ENCODE measurements around the gene PLA2G2C. TPM values are rescaled to one million over a fixed set of nuclear protein-coding genes. Genes with fewer than 3 reads are reported as not detected.

Gene PLA2G2C
- total and polyA plus RNA-seq, 2 experiments from 2014 or later, result not detected

DNA sequence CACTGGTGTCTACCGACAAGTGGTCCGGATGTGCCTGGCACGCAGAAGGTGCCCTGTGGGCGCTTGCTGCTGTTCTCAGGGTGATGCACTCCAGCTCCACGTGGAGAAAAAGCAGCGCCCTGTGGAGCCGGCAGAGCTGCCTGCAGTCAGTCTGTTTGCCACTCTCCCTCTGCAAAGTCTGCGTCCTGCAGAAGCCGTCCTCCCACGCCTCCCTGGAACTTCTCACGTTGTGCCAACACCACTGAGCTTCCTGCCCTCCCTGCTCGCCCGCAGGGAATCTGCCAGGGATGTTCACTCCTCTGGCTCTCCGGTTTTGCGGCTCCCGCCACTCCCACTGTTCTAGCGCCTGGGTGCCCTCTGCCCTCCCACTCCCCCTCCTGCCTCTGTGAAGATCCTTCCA, 20.3 kb downstream of the PLA2G2C start:
- Mint-ChIP-seq H3K36me3 (ENCODE audit: low read depth) (peaks cover 17% of the 10 kb centered on the region), H3K9me3 (peaks cover 32% of the 10 kb centered on the region), H3K27ac (no peak overlapping the region), H3K4me3 (no peak overlapping the region), H3K27me3 (ENCODE audit: insufficient read depth, low read depth, poor library complexity) (peaks cover 10% of the 10 kb centered on the region), H3K4me1 (peaks cover 16% of the 10 kb centered on the region)
- H3K36me3 ChIP-seq (ENCODE audit: insufficient read depth), result no peaks in the 10 kb centered on the region
- ATAC-seq (no peak), DNase-seq (ENCODE audit: low spot score) (no peak)
- peaks cover 3% of the 10 kb centered on the region; the same call in 1 of the 2 replicates for H3K4me1 ChIP-seq (ENCODE audit: insufficient read depth)
- TF ChIP-seq EZH2phosphoT487 (IDR thresholded peaks at IDR 0.05; ENCODE audit: unreplicated experiment) (no peak), STAT1 (IDR thresholded peaks at IDR 0.05; ENCODE audit: unreplicated experiment) (no peak), ZNF114 (CRISPR knock-in tag; IDR thresholded peaks at IDR 0.05) (no peak), ZNF331 (CRISPR knock-in tag; IDR thresholded peaks at IDR 0.05; ENCODE audit: low read depth) (no peak), JUNB (IDR thresholded peaks at IDR 0.05; ENCODE audit: unreplicated experiment) (no peak), NANOG (IDR thresholded peaks at IDR 0.05; ENCODE audit: borderline replicate concordance) (no peak), POLR2AphosphoS5 (IDR thresholded peaks at IDR 0.05; ENCODE audit: low read depth) (no peak)
- TF ChIP-seq, protein P1, sequence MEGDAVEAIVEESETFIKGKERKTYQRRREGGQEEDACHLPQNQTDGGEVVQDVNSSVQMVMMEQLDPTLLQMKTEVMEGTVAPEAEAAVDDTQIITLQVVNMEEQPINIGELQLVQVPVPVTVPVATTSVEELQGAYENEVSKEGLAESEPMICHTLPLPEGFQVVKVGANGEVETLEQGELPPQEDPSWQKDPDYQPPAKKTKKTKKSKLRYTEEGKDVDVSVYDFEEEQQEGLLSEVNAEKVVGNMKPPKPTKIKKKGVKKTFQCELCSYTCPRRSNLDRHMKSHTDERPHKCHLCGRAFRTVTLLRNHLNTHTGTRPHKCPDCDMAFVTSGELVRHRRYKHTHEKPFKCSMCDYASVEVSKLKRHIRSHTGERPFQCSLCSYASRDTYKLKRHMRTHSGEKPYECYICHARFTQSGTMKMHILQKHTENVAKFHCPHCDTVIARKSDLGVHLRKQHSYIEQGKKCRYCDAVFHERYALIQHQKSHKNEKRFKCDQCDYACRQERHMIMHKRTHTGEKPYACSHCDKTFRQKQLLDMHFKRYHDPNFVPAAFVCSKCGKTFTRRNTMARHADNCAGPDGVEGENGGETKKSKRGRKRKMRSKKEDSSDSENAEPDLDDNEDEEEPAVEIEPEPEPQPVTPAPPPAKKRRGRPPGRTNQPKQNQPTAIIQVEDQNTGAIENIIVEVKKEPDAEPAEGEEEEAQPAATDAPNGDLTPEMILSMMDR (conservative IDR thresholded peaks at IDR 0.05; ENCODE audit: low read depth in 2 of 2), result no peak
- no peak overlapping the region for H3K4me2 ChIP-seq
- H3K79me2 ChIP-seq (replicated peaks; ENCODE audit: insufficient read depth), result no peaks in the 10 kb centered on the region
- H3K9me2 ChIP-seq (ENCODE audit: insufficient read depth), result no peaks in the 10 kb centered on the region
- no peaks in the 10 kb centered on the region for H3F3A ChIP-seq (replicated peaks; ENCODE audit: low read depth)
- no peak overlapping the region for H3K4me3 ChIP-seq
- H3K27me3 ChIP-seq (ENCODE audit: insufficient read depth), result no peaks in the 10 kb centered on the region
- H2AFZ ChIP-seq, result no peak overlapping the region; the same call in 1 of the 2 replicates
- no peaks in the 10 kb centered on the region for H4K20me1 ChIP-seq (replicated peaks; ENCODE audit: insufficient read depth)
- no peak overlapping the region for H3K27ac ChIP-seq (ENCODE audit: low read depth)

DNA sequence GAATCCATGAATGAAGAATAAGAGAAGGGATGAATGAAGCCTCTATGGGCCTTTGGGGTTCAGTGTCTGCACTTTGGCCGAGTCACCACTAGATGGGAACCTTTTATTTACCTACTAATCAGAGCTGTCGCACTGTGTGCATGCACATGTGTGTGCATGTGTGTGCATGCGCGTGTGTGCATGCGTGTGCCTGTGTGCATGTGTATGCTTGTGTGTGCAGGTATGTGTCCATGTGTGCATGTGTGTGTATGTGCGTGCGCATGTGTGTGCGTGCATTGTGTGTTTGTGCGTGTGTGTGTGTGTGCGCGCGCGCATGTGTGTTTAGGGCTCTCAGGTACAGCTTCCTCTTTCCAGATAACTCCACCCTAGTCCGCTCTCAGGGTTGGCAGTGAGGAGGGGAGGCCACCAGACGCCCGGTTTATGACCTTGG, 20.8 kb downstream of the PLA2G2C start:
- no peak overlapping the region for H3K4me3 Mint-ChIP-seq
- DNase-seq (ENCODE audit: low spot score), result peak; percentile 41
- no peaks in the 10 kb centered on the region for H3F3A ChIP-seq (replicated peaks; ENCODE audit: low read depth)
- ATAC-seq, result peak; percentile 82
- H3K27me3 ChIP-seq (ENCODE audit: insufficient read depth), result no peaks in the 10 kb centered on the region
- peaks cover 16% of the 10 kb centered on the region for H3K4me1 Mint-ChIP-seq
- peaks cover 10% of the 10 kb centered on the region for H3K27me3 Mint-ChIP-seq (ENCODE audit: insufficient read depth, low read depth, poor library complexity)
- peaks cover 18% of the 10 kb centered on the region for H3K36me3 Mint-ChIP-seq (ENCODE audit: low read depth)
- no peak overlapping the region for H3K27ac ChIP-seq (ENCODE audit: low read depth)
- TF ChIP-seq, protein P1 (conservative IDR thresholded peaks at IDR 0.05; ENCODE audit: low read depth in 2 of 2), result peak; percentile 61 to 72
- TF ChIP-seq NANOG (IDR thresholded peaks at IDR 0.05; ENCODE audit: borderline replicate concordance), result no peak
- TF ChIP-seq, protein P2, sequence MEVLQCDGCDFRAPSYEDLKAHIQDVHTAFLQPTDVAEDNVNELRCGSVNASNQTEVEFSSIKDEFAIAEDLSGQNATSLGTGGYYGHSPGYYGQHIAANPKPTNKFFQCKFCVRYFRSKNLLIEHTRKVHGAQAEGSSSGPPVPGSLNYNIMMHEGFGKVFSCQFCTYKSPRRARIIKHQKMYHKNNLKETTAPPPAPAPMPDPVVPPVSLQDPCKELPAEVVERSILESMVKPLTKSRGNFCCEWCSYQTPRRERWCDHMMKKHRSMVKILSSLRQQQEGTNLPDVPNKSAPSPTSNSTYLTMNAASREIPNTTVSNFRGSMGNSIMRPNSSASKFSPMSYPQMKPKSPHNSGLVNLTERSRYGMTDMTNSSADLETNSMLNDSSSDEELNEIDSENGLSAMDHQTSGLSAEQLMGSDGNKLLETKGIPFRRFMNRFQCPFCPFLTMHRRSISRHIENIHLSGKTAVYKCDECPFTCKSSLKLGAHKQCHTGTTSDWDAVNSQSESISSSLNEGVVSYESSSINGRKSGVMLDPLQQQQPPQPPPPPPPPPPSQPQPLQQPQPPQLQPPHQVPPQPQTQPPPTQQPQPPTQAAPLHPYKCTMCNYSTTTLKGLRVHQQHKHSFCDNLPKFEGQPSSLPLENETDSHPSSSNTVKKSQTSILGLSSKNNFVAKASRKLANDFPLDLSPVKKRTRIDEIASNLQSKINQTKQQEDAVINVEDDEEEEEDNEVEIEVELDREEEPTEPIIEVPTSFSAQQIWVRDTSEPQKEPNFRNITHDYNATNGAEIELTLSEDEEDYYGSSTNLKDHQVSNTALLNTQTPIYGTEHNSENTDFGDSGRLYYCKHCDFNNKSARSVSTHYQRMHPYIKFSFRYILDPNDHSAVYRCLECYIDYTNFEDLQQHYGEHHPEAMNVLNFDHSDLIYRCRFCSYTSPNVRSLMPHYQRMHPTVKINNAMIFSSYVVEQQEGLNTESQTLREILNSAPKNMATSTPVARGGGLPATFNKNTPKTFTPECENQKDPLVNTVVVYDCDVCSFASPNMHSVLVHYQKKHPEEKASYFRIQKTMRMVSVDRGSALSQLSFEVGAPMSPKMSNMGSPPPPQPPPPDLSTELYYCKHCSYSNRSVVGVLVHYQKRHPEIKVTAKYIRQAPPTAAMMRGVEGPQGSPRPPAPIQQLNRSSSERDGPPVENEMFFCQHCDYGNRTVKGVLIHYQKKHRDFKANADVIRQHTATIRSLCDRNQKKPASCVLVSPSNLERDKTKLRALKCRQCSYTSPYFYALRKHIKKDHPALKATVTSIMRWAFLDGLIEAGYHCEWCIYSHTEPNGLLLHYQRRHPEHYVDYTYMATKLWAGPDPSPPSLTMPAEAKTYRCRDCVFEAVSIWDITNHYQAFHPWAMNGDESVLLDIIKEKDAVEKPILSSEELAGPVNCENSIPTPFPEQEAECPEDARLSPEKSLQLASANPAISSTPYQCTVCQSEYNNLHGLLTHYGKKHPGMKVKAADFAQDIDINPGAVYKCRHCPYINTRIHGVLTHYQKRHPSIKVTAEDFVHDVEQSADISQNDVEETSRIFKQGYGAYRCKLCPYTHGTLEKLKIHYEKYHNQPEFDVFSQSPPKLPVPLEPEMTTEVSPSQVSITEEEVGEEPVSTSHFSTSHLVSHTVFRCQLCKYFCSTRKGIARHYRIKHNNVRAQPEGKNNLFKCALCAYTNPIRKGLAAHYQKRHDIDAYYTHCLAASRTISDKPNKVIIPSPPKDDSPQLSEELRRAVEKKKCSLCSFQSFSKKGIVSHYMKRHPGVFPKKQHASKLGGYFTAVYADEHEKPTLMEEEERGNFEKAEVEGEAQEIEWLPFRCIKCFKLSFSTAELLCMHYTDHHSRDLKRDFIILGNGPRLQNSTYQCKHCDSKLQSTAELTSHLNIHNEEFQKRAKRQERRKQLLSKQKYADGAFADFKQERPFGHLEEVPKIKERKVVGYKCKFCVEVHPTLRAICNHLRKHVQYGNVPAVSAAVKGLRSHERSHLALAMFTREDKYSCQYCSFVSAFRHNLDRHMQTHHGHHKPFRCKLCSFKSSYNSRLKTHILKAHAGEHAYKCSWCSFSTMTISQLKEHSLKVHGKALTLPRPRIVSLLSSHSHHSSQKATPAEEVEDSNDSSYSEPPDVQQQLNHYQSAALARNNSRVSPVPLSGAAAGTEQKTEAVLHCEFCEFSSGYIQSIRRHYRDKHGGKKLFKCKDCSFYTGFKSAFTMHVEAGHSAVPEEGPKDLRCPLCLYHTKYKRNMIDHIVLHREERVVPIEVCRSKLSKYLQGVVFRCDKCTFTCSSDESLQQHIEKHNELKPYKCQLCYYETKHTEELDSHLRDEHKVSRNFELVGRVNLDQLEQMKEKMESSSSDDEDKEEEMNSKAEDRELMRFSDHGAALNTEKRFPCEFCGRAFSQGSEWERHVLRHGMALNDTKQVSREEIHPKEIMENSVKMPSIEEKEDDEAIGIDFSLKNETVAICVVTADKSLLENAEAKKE (CRISPR knock-in tag; IDR thresholded peaks at IDR 0.05), result no peak
- H3K4me3 ChIP-seq, result no peak overlapping the region
- H3K9me3 Mint-ChIP-seq, result peaks cover 37% of the 10 kb centered on the region
- H3K79me2 ChIP-seq (replicated peaks; ENCODE audit: insufficient read depth), result no peaks in the 10 kb centered on the region
- H3K4me1 ChIP-seq (ENCODE audit: insufficient read depth), result peaks cover 3% of the 10 kb centered on the region; the same call in 1 of the 2 replicates
- no peak overlapping the region for H3K4me2 ChIP-seq
- H4K20me1 ChIP-seq (replicated peaks; ENCODE audit: insufficient read depth), result no peaks in the 10 kb centered on the region
- no peaks in the 10 kb centered on the region for H3K9me2 ChIP-seq (ENCODE audit: insufficient read depth)
- no peak overlapping the region for H2AFZ ChIP-seq
- H3K36me3 ChIP-seq (ENCODE audit: insufficient read depth), result no peaks in the 10 kb centered on the region
- H3K27ac Mint-ChIP-seq, result no peak overlapping the region
